22Rv1 (cell line): Measurements from ENCODE around the gene RBBP8NL.

ENCODE experiments used
- ZFX ChIP-seq: fragments of 450-650 bp; IDR thresholded peaks from 2 replicates; pipeline ENCODE4 v1.6.1; 2017; ENCODE audit warnings: antibody characterized with exemption, borderline replicate concordance
- TF ChIP-seq, protein P1 (sequence below): fragments of 450-650 bp; IDR thresholded peaks from 2 replicates; pipeline ENCODE4 v1.5.1; 2017; ENCODE audit warnings: mild to moderate bottlenecking

GRCh38 chr20:62376112-62377063 lies 51.0 kb downstream of the RBBP8NL start:
- TF ChIP-seq, protein P1, sequence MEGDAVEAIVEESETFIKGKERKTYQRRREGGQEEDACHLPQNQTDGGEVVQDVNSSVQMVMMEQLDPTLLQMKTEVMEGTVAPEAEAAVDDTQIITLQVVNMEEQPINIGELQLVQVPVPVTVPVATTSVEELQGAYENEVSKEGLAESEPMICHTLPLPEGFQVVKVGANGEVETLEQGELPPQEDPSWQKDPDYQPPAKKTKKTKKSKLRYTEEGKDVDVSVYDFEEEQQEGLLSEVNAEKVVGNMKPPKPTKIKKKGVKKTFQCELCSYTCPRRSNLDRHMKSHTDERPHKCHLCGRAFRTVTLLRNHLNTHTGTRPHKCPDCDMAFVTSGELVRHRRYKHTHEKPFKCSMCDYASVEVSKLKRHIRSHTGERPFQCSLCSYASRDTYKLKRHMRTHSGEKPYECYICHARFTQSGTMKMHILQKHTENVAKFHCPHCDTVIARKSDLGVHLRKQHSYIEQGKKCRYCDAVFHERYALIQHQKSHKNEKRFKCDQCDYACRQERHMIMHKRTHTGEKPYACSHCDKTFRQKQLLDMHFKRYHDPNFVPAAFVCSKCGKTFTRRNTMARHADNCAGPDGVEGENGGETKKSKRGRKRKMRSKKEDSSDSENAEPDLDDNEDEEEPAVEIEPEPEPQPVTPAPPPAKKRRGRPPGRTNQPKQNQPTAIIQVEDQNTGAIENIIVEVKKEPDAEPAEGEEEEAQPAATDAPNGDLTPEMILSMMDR: no peak
- no peak for TF ChIP-seq ZFX
